IPS-18c (cell line): ENCODE data around the gene RHBDL3.

ENCODE experiments used
- H3K4me3 ChIP-seq: 2 replicates; pipeline ENCODE4 v1.7.0; 2013; ENCODE audit warnings: low read depth, mild to moderate bottlenecking, low read length, moderate library complexity; ENCODE audit not compliant: insufficient read depth
- H3K9me3 ChIP-seq: one replicate; pipeline ENCODE4 v1.6.1; 2013; ENCODE audit warnings: mild to moderate bottlenecking, low read length, moderate library complexity; ENCODE audit not compliant: control insufficient read depth, insufficient read depth

RHBDL3 gene

DNA sequence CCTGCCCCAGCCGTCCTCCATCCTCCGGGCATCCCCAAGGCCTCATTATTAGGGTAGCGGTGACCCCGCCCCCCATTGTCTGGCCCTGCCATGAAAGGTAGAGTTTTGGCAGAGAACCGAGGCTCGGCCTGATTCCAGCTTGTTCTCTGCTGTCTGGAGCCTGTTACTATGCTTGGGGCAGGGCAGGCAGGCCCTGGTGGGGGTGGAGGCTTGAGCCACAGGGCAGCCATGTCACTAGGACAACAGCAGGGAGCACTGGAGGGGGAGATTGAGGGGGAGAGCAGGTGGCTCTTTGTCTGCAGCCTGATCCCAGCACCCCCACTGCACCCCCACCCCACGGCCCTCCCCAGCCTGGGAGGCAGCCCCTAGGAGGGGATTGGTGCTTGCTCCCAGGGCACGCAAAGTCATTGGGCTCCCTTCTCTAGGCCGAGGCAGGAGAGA, 15.4 kb downstream of the RHBDL3 start:
- no peaks in the 10 kb centered on the region for H3K9me3 ChIP-seq
- H3K4me3 ChIP-seq = no peak overlapping the region

DNA sequence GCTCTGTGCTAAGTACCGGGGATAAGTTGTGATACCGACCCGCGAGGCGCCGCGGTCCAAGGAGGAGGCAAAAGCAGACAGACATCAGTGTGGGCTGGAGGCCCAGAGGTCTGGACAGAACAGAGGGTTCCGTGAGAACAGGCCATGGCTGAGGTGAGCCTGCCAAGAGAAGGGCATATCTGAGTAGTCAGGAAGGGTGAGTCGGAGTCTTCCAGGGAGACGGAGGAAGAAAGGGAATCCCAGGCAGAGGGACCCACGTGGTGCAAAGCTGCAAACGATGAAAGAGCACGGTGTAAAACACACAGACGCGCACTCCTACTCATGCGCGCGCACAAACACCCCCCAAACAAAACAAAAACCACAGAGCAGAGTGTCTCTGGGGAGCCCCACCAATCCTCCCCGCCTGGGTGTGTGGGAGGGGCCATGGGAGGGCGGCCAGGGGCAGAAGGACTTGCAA, 18.1 kb downstream of the RHBDL3 start:
- Histone ChIP-seq H3K4me3 (no peak overlapping the region), H3K9me3 (no peaks in the 10 kb centered on the region)

DNA sequence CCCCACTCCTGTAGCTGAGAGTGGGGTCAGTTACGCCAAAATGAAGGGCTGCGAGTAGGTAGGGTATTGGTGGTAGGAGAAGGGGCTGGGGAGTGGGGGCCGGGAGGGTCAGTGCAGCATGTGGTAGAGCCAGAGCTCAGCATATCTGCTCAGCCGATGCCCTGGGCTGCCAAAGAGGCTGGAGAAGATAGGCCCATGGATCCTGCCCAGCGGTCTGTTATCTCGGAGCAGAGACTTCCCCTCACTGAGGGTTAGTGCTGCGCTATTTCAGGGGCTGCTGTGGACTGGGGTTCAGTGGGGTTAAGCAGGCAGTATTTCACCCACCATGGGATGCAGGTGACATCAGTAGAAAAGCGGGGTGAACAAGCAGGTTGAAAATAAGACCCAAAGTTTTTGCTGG, 19.7 kb downstream of the RHBDL3 start:
- Histone ChIP-seq H3K4me3 (no peak overlapping the region), H3K9me3 (no peaks in the 10 kb centered on the region)

DNA sequence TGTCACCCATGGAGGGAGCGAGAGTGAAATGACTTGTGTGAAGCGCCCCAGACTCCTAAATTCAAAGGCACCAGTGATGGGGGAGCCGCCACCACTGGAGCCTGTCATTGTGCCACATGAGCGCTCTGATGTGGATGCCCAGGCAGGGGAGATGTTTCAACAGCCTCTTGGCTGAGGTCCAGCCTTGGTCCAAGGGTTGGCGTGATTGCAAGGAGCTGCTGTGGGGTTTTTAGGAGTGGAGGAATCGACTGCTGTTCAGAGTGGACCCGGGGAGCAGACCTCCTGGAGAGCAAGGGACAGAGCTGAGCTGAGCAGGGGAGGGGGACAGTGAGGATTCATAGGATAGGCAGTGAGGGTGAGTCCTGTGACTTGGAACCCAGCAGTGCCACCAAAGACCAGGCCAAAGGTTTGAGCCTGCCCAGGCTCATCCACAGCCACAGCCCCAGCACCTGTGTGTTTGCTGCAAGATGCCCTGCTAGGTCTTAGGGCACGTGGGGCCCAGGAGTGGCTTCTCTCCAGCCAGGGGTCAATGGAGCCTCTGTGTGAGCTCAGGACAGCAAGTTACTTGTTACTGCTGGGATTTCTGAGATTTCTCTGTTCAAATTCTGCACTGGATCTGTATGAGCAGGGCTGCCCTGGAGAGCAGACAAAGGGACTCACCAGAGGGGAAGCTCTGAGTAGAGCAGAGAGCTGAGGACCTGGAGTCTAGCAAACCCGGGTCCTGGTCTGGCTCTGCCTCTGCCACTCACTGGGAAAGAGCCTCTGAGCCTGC, 20.3 kb downstream of the RHBDL3 start:
- H3K4me3 ChIP-seq = no peak overlapping the region
- no peaks in the 10 kb centered on the region for H3K9me3 ChIP-seq

DNA sequence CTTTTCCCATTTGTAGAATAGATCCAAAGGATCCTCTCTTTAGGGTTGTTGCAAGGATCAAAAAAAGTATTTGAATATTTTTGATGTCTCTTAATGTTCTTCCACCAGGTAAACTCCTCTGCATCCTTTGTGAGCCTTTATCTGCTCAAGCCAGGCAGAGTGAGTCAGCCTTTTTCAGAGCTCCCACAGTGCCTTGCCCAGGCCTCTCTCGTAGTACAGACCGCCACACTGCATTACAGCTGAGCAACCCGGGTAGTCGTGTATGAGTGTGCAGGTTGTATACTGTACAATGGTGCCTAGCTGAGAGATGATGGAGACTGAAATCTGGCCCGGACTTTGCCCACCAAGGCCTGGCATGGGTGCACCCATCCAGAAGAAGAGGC, 20.9 kb downstream of the RHBDL3 start:
- H3K4me3 ChIP-seq = no peak overlapping the region
- H3K9me3 ChIP-seq = no peaks in the 10 kb centered on the region

DNA sequence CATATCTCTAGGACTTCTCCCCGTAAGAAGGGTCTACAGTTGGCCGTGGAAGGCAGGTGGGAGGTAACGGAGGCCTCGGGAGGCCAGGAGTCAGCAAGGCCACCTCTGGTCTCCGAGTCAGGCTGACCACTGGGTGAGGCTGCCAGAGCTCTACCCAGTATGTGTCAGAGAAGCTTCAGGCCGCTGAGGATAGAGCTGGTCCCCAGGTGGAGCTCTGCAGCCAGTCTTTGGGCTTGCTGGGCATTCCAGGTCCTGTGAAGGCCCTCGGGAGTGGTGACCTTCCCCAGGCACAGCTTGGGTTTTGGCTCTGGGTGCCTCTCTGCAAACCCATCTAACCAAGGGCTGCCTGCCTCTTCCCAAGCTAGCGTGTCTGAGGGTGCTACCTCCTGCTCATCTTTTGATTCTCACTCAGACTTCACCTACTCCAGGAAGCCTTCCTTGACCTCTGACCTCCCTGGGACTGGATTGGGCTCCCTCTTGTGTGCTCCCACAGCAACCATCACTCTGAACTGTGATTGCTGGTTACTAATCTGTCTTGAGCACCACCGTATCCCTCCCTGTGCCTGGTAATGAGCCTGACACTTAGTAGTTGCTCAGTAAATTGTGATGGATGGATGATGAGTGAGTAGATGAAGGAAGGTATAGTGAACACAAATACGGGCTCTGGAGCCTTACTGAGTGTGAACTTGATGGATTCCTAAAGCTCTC, 22.3 kb downstream of the RHBDL3 start:
- Histone ChIP-seq H3K9me3 (no peaks in the 10 kb centered on the region), H3K4me3 (no peak overlapping the region)

DNA sequence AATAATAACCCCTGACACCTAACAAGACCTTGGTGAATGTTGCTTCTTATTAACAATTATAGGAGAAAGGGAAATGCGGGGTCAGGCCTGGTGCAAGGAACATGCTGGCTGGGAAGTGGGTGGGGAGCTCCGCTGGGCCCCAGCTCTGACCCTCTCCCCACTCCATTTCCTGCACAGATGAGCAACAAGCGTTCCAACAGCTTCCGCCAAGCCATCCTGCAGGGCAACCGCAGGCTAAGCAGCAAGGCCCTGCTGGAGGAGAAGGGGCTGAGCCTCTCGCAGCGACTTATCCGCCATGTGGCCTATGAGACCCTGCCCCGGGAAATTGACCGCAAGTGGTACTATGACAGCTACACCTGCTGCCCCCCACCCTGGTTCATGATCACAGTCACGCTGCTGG, 23.0 kb downstream of the RHBDL3 start:
- Histone ChIP-seq H3K4me3 (no peak overlapping the region), H3K9me3 (no peaks in the 10 kb centered on the region)

DNA sequence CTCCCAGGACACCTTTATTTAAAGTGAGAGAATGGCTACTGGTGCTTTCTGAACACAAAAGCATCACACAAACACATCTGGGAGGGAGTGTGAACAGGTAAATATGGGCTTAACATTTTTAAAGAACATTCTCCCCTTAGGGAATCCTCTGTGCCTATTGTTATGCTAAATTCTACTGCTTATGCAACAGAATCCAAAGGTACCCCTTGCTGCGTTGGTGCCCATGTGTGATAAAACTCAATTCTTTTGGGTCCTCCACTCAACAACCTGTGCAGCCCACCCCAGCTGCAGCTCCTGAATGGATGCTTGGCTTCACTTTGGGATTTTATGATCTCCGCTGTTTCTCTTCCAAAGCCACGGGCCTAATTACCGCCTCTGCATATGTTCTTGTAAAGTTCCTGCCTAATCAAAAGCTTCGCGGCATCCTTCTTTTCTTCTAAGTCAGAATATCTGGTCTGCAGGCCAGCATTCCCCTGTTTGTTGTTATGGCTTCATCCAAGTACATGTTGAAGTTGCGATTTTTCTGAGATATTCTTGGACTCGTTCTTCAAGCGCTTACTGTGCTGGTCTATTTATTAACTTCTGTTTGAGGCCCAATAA, 23.9 kb downstream of the RHBDL3 start:
- H3K4me3 ChIP-seq = no peak overlapping the region
- H3K9me3 ChIP-seq = no peaks in the 10 kb centered on the region

DNA sequence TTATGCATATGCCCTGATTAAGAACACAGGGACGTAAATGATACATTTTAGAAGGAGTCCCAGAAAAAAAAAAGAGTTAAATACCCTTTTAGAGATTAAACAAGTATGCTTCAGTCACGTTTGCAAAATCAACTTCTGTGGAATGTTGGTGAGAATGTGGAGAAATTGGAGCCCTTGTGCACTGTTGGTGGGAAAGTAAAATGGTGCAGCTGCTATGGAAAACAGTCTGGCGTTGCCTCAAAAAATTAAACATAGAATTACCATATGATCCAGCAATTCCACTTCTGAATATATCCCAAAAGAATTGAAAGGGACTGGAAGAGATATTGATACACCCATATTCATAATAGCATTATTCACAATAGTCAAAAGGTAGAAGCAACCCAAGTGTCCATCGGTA, 26.5 kb downstream of the RHBDL3 start:
- Histone ChIP-seq H3K4me3 (no peak overlapping the region), H3K9me3 (no peaks in the 10 kb centered on the region)

DNA sequence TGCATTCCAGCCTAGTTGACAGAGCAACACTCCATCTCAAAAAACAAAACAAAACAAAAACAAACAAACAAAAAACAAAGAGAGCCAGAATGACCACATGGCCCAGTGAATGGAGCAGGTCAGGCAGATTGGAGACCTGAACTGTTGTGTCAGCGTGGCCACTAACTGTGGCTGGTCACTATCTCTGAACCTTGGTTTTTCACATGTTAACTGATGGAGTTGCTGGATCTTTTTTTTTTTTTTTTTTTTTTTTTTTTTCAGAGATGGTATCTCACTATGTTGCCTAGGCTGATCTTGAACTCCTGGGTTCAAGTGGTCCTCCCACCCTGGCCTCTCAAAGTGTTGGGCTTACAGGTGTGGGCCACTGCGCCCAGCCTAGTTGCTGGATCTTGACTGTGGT, 31.8 kb downstream of the RHBDL3 start:
- Histone ChIP-seq H3K9me3 (no peaks in the 10 kb centered on the region), H3K4me3 (no peak overlapping the region)

DNA sequence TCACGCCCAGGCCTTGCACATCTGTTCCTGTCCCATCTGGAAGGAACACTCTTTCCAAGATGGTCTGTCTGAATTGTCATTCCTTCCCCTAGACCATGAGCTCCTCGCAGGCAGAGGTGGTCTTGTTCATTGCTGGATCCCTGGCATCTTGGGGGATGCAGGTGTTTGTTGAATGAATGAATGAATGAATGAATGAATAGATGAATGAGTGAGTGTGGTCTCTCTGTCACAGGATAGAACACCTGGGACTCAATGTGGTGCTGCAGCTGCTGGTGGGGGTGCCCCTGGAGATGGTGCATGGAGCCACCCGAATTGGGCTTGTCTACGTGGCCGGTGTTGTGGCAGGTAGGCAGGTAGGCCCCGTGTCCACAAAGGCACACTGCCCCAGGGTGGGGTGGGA, 32.2 kb downstream of the RHBDL3 start:
- Histone ChIP-seq H3K9me3 (no peaks in the 10 kb centered on the region), H3K4me3 (no peak overlapping the region)

DNA sequence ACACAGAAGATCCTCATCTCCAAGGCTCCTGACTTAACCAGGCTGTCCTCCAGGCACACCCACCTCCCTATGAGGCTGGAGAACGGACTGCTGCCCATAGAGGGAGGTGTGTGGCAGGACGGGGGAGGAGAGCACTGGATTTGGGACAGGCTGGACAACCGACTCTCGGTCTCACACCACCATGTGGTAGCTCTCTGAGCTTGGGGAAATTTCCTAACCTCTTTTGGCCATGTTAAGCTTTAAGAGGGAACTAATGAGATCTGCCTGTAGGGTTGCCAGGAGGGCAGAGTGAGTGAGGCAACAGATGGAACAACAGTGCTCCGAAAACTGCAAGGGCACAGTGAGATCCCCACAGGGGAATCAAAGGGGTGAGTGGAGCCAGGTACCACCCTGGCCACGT, 32.7 kb downstream of the RHBDL3 start:
- H3K9me3 ChIP-seq = no peaks in the 10 kb centered on the region
- no peak overlapping the region for H3K4me3 ChIP-seq

DNA sequence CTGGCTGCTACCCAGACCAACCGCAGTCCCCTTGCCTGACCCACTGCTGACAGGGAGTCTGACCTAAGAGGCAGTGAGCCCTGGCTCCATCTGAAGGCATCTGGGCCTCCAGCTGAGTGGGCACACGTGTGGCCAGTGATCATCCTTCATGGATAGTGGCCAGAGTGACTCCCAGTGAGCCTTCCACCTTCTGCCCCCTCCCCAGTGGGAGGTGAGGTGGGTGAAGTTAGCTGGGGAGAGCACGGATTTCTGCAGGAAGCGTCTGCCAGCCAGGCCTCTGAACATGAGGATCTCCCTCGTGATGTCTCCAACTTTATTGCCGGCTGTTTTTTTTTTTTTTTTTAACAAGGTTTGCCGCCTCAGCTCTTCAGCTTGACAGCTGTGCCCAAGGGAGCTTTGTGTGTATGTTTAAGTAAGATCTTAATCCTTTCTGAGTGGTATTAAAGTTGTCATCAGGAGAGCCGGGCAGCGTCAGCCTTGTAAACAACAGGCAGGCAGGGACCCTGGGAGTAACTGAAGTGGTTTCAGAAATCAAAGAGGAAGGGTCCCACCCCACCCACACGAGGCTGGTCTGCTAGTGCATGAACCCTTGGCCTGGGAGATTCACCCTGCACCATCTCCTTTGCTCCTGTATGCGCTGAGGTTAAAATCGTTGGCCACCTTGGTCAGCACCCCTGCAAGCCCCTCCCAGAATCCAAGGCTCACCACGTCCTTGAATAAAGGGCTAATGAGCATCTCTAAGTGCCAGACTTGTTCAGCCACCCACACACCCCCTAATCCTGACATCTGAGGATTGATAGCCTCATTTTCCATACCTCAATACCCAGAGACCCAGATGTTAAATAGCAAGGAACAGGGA, 33.3 kb downstream of the RHBDL3 start:
- no peak overlapping the region for H3K4me3 ChIP-seq
- no peaks in the 10 kb centered on the region for H3K9me3 ChIP-seq

DNA sequence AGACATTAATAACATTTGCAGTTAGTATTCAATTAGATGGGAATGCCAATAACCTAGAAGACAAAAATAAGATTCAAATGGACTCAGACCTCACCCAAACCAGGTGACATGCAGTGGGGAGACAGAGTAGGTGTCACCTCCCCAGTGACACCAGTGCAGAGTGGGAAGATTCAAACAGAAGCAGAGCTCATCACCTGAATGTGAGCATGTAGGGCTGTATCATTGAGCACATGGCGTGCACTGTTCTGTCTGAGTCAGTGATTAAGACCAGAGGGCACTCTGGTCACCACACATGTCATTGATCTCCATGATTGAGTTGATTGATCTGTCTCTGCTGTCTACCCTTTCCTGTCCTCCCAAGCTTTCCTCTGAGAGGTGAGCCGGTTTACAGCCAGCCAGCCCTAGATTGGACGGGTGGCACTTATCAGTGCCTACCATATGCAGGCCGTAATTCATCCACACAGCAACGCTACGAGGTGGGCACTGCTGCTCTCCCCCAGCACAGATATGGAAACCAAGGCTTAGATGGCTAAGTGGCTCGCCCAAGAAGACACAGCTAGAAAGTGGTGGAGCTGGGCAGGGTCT, 34.0 kb downstream of the RHBDL3 start:
- H3K9me3 ChIP-seq = no peaks in the 10 kb centered on the region
- no peak overlapping the region for H3K4me3 ChIP-seq

DNA sequence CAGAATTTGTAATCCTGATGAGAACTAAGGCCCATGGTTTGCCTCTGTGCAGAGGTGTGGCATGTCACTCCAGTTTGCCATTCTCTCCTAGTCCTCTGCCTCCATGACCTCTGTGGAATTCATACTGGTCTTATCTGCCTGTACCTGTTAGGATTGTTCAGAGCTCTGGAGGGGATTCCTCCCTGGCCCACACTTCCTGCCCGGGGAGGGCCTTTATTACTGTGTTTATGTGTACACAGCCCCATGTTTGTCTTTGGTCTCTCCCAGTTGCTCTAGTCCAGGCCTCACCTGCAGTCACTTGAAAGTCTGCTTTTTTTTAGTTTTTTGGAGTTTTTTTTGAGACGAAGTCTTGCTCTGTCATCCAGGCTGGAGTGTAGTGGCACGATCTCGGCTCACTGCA, 36.4 kb downstream of the RHBDL3 start:
- H3K4me3 ChIP-seq = no peak overlapping the region

DNA sequence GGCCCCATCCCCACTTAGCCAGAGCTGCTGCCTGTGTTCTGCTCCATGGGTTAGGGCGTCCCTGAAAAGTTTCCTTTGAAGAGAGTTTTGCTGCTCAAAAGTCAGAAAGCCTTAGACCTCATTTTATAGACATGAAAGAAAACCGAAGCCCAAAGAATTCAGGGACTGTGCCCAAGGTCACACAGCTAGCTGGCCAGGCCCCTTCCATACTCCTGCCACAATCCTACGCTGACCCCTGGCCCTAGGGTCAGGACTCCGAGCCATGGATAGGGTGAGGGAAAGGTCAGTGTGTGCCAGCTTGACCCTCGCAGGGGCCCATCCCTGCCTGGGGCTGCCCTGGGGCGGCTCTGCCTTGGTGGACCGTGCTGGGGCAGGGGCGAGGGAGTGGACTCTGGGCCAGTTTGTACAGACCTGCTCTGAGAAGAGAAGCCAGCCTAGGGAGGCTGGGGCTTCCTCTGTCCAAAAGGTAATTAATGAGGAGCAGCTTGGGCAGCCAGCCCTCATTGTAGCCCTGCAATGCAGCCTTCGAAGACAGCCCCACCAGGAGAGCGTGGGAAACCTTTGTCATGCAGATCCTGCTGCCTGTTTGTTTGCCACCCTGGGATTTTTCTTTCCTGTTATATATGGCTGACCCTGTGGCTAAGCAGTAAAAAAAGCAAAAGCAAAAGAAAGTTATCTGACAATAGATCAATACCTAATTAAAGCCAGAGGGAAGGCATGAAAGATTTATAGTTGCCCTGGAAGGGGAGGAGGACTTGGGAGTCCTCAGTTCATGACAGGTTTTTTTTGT, 37.4 kb downstream of the RHBDL3 start:
- H3K4me3 ChIP-seq = no peak overlapping the region

More for the DNA sequence above, 36.4 kb downstream of the RHBDL3 start:
- no peaks in the 10 kb centered on the region for H3K9me3 ChIP-seq

More for the DNA sequence above, 37.4 kb downstream of the RHBDL3 start:
- no peaks in the 10 kb centered on the region for H3K9me3 ChIP-seq
